NCI-H446 treated with DMSO at 0.1 percent for 48 hours (cell line): ENCODE data around the gene BLM.
A peak's percentile ranks its signal among the peaks of the same experiment; 100 is the strongest.
"Not testable (repeated sequence)": the region's sequence is repeated elsewhere in the genome, so short reads cannot be mapped to it uniquely, and the experiment has no call there.

ENCODE experiments used
- DNase-seq: peaks from one replicate; lab custom pipeline; 2025; lab: John Stamatoyannopoulos, UW

BLM gene

DNA sequence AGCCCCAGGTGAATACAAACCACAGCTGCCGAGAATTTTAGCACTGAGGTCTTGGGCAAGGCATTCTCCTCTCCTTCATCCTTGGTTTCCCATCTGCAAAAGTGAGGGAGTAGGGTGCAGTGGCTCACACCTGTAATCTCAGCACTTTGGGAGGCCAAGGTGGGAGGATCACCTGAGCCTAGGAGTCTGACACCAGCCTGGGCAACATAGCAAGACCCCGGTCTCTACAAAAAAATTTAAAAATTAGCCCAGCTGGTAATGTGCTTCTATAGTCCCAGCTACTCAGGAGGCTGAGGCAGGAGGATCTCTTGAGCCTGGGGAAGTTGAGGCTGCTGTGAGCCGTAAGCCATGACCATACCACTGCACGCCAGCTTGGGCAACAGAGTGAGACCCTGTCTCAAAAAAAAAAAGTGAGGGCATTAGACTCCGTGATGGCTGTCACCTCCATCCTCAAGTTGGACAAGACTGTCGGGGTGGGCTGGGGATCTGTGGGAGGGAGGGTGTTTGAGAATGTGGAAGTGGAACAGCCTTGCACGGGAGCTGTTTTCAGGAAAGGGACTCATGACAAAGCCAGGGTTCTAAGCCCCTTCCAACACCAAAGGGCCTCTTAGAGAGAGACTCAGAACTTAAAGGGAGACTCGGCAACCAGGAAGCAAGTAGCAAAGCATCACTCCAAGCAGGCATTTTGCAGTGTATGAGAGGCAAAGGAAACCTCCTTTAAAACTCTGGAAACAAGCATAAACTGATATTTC, 105.2 kb downstream of the BLM start:
- DNase-seq = no peak

GRCh38 chr15:90823455-90823974, 106.4 kb downstream of the BLM start:
- no peak for DNase-seq

DNA sequence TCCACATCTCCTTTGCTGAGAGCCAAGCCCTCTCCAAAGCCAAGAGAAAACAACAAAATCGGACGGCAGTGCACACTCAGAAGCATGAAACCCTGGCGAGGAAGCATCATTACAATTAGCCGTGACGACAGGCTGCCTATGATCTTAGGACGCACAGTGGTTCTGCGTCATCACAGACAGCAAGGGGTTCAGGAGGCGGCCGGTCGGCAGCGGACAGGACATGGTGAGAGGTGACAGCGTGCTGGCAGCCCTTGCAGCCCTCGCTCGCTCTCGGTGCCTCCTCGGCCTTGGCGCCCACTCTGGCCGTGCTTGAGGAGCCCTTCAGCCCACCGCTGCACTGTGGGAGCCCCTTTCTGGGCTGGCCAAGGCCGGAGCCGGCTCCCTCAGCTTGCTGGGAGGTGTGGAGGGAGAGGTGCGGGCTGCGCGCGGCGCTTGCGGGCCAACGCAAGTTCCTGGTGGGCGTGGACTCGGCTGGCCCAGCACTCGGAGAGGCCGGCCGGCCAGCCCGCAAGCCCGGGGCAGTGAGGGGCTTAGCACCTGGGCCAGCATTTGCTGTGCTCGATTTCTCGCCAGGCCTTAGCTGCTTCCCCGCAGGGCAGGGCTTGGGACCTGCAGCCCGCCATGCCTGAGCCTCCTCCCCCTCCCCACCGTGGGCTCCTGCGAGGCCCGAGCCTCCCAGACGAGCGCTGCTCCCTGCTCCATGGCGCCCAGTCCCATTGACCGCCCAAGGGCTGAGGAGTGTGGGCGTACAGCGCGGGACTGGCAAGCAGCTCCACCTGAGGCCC, 108.2 kb downstream of the BLM start:
- DNase-seq = not testable (repeated sequence)

DNA sequence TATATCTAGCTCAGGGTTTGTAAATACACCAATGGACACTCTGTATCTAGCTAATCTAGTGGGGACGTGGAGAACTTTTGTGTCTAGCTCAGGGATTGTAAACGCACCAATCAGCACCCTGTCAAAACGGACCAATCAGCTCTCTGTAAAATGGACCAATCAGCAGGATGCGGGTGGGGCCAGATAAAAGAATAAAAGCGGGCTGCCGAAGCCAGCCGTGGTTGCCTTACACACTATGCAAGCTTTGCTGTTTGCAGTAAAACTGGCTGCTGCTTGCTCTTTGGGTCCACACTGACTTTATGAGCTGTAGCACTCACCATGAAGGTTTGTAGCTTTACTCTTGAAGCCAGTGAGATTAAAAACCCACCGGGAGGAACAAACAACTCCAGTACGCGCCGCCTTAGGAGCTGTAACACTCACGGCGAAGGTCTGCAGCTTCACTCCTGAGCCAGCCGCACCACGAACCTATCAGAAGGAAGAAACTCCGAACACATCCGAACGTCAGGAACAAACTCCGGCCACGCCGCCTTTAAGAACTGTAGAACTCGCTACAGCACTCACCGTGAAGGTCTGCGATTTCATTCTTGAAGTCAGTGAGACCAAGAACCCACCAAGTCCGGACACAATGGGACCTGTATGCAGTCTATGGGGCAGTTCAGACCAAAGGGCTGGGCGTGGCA, 109.2 kb downstream of the BLM start:
- DNase-seq = not testable (repeated sequence)

DNA sequence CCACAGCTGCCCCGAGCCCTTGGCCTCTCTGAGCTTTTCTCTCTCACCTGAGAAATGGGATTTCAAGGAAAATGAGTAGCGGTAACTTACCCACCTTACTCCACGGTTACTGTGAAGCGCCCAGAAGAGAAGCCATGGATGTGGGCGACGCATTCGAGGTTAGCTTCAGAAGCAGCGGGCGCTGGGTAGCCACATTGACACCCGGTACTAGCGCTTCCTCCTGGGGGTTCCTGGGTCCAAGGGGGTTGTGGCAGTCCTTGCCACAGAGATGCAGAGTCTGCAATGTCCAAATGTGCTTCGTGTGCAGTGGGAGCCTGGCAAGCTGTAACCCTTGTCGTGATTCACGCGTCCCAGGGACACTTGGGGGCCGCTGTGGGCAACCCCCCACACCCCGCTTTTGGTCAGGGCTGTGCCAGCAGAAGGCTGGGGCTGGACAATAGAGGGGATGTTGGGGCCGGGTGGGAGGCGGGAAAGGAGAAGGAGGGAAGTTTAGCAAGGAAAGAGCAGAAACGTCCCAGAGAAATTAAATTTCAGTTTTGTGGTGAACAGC, 109.8 kb downstream of the BLM start:
- no peak for DNase-seq

GRCh38 chr15:90828111-90828510, 111.0 kb downstream of the BLM start:
- no peak for DNase-seq

GRCh38 chr15:90829126-90829525, 112.0 kb downstream of the BLM start:
- DNase-seq = no peak

- DNase-seq = no peak
Observed at GRCh38 chr15:90829942-90830440, 112.8 kb downstream of the BLM start.

DNA sequence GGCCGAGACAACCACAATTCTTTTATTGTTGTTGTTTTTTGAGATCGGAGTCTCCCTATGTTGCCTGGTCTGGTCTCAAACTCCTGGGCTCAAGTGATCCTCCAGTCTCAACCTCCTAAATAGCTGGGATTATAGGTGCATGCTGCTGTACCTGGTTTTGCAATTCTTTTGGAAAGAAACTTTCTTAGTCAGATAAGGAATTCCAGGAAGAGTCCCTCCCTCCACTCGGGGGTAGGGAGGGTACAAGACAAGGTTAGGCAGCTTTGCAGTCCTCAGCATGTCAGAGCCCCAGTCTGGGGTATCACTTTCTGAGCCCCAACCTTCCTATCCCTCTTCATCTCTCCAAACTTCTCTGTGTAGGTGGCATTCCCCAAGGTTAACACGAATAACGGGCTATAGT, 117.5 kb downstream of the BLM start:
- no peak for DNase-seq

DNA sequence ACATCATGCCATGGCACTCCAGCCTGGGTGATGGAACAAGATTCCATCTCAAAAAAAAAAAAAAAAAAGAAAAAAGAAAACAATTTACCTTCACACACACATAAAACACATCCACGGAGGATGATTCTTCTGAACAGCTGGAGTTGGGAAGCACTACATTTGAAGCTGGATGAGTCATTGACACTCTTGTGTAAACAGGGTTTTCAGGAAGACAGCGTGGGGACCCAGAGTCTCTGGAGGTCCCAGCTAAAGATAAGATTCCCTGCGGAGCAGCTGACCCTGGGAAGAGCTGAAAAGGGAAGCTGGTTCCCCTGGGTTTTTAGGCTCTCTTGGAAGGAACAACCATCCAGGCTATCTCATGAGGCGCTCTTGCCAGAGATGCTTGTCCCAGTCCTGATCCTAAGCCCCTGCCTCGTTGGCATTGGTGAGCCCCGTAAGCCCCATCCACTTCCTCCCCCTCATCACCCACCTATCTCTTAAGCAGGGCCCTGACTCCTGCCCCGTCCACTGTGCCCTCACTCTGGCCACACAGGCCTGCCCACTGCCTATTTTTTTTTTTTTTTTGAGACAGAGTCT, 119.2 kb downstream of the BLM start:
- DNase-seq = no peak

GRCh38 chr15:90837094-90837493, 119.9 kb downstream of the BLM start:
- no peak for DNase-seq

DNA sequence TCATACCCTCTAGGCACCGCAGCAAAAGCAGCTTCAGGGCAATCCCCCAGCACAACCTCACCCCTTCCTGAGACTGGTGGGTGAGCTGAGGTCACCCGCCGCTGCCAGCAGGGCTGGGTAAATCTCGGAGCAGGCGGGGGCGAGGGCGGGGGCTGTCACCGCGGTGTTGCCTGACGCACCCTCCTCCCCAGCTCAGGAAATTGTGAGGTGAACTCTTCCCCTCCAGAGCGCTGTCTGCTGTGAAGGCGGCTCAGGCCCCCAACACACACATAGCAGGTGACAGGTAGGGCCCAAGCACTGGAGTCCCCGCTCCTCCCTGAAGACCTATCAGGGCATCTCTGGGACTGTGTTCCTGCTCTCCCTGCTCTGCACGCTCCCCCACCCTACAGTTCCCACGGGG, 121.0 kb downstream of the BLM start:
- DNase-seq = no peak

DNA sequence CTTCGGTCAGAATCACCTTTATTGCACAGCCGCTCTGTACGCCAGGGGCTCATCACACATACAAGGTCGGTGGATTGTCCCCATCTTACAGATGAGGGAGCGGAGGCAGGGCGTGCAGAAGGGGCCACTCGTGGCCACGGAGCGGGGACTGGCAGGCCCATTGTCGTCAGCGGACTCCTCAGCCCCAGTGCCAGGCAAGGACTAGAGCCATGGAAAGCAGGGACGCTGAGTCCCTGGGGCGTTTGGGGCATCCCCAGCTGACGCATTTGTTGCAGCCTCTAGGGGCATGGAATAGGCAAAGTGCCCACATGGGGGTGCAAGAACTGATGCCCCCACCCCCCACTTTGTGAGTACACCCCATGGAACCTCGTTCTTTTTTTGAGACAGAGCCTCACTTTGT, 121.4 kb downstream of the BLM start:
- DNase-seq = no peak

GRCh38 chr15:90839187-90840071, 122.3 kb downstream of the BLM start:
- no peak for DNase-seq

DNA sequence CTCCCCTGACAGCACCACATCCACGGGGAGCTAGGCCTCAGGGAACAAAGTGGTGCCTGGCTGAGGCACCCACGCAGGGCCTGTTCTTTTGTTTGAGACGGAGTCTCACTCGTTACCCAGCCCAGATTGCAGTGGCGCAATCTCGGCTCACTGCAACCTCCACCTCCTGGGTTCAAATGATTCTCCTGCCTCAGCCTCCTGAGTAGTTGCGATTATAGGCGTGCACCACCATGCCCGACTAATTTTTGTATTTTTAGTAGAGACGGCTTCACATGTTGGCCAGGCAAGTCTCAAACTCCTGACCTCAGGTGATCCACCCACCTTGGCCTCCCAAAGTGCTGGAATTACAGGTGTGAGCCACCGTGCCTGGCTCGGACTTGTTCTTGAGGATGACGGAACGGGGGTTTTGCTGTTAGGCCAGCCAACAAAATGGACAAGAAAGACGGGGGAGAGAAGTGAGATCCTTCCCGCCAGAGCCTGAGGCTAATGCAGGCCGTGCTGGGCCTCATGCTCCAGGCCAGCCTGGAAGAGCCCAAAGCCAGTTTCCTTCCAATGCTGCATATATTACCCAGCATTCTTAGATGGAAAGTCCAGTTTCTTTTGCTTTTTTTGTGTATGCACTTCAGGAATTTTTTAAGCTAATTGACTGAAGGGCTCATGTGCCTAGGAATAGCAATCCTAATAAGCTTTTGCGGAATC, 123.2 kb downstream of the BLM start:
- no peak for DNase-seq

DNA sequence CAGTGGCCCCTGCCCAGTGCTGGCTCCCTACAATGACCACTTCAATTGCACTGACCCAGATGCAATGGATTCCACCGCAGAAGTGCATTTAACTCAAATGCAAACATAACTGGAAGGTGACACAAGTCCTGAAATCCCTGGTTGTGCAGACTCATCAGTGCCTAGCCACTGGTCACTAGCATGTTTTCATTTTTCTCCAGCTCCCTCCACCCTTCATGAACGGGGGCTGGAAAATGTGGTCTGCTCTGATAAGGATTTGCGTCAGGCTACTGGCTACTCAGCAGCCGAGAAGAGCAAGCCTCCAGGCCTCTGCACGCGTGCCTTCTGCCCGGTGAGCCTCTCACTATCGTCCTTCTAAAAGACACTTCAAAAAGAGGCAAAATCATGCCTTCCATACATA, 123.8 kb downstream of the BLM start:
- DNase-seq = no peak

DNA sequence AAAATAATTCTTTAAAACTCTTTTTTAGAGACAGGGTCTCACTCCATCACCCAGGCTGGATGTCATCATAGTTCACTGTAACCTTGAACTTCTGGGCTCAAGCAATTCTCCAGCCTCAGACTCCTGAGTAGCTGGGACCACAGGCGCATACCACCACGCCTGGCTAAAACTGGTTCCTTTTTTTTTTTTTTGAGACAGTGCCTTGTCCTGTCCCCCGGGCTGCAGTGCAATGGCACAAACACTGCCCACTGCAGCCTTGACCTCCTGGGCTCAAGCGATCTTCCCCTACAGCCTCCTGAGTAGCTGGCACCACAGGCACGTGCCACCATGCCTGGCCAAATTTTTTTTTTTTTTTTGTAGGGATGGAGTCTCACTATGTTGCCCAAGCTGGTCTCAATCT, 127.5 kb downstream of the BLM start:
- no peak for DNase-seq

DNA sequence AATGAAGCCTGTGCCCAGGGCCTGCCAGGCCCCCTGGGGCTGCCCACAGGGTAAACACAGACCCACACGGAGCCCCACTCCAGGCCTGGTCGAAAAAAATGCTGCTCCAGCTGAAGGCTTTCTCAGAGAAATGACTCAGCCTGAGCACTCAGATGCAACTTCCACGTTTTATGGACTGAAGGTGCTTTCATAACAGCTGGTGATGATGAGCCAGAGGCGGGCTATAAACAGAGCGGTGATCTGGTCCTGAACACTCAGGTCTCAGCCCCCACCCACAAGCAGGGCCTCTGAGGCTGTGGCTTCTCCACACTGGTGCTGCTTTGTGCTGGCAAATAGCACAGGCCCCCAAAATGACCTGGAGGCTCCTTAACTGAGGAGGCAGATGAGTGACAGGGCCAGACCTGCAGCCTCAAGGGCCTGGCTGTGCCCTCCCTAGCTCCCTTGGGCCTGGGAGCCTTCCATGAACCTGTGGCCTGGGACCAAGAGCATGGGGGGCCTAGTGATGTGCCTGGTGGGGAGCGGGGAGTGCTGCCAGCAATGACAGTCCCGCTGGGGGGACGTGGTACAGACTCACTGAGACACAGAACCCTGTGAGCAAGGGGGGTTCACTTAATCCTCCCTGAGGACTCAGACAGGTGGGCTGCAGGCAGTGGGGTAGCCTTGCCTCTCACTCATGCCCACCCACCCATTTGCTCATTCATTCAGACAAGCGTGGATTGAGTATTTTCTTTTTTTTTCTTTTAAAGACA, 128.2 kb downstream of the BLM start:
- peak; percentile 8 for DNase-seq

DNA sequence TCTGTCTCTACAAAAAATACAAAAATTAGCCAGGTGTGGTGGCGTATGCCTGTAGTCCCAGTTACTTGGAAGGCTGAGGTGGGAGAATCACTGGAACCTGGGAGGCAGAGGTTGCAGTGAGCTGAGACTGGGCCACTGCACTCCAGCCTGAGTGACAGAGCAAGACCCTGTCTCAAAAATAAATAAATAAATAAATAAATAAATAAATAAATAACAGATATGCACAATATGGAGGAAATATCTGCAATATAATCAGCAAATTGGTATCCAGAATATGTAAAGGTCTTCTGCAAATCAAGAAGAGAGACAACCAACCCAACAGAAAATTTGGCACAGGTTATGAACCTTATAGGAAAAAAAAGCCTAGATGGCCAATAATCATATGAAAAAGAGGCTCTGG, 132.3 kb downstream of the BLM start:
- DNase-seq = not testable (repeated sequence)
